Measurements from ENCODE around the gene CCDC197. TPM values are rescaled to one million over a fixed set of nuclear protein-coding genes. Genes with fewer than 3 reads are reported as not detected.
A peak's percentile ranks its signal among the peaks of the same experiment; 100 is the strongest.

Gene CCDC197
- total RNA-seq, 1 donor from 2014 or later, result not detected

DNA sequence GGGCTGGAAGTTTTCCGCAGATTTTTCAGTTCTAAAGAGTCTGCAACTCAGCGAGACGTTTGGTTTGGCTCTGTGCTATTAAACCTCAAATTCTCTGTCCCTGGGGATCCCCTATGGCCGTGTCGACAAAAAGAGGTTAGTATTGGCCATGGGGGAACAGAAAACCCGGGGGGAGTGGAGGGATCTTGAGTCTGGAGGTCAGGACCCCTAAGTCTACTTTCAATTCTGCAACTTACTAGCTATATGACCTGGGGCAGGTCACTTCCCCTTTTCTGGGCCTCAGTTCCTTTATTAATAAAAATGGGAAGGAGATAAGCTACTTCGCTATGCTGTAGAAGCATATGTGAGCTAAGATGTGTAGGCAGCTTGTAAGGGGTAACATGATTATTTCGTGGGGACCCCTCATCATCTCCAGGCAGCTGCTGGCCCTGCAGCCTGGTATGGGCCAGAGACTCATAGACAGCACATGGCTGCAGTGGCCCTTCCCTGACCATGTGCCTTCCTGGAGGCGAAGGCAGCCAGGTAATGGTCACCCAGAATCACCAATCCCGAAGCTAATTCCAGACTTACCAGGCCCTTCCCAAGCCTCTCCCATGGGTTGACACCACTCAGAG is 29.4 kb upstream of the CCDC197 start:
- Mint-ChIP-seq H3K4me1 (ENCODE audit: low read depth) (no peaks in the 10 kb centered on the region), H3K36me3 (ENCODE audit: insufficient read depth) (no peaks in the 10 kb centered on the region), H3K4me3 (ENCODE audit: low read depth) (no peak overlapping the region), H3K9me3 (ENCODE audit: low read depth) (no peaks in the 10 kb centered on the region), H3K27me3 (peaks cover 26% of the 10 kb centered on the region), H3K27ac (no peak overlapping the region)
- no peak for TF ChIP-seq CTCF (IDR thresholded peaks at IDR 0.05; ENCODE audit: unreplicated experiment)
- no peak for DNase-seq (ENCODE audit: low spot score, unreplicated experiment)

- TF ChIP-seq CTCF (IDR thresholded peaks at IDR 0.05; ENCODE audit: unreplicated experiment), result no peak
- Mint-ChIP-seq H3K36me3 (ENCODE audit: insufficient read depth) (no peaks in the 10 kb centered on the region), H3K27me3 (peaks cover 30% of the 10 kb centered on the region), H3K4me1 (ENCODE audit: low read depth) (no peaks in the 10 kb centered on the region), H3K27ac (peak overlapping the region; percentile 19), H3K4me3 (ENCODE audit: low read depth) (no peak overlapping the region), H3K9me3 (ENCODE audit: low read depth) (no peaks in the 10 kb centered on the region)
- no peak for DNase-seq (ENCODE audit: low spot score, unreplicated experiment)
Measured at GRCh38 chr14:93969082-93969828, 27.8 kb upstream of the CCDC197 start.

GRCh38 chr14:93970585-93970964 is 26.5 kb upstream of the CCDC197 start:
- no peaks in the 10 kb centered on the region for H3K36me3 Mint-ChIP-seq (ENCODE audit: insufficient read depth)
- H3K27me3 Mint-ChIP-seq, result peaks cover 26% of the 10 kb centered on the region
- TF ChIP-seq CTCF (IDR thresholded peaks at IDR 0.05; ENCODE audit: unreplicated experiment), result peak; percentile 35
- no peak overlapping the region for H3K27ac Mint-ChIP-seq
- H3K9me3 Mint-ChIP-seq (ENCODE audit: low read depth), result no peaks in the 10 kb centered on the region
- no peak overlapping the region for H3K4me3 Mint-ChIP-seq (ENCODE audit: low read depth)
- DNase-seq (ENCODE audit: low spot score, unreplicated experiment), result no peak
- no peaks in the 10 kb centered on the region for H3K4me1 Mint-ChIP-seq (ENCODE audit: low read depth)

GRCh38 chr14:93970965-93971634 is 26.0 kb upstream of the CCDC197 start:
- H3K27ac Mint-ChIP-seq, result no peak overlapping the region

More at GRCh38 chr14:93970965-93971634, 26.0 kb upstream of the CCDC197 start:
- DNase-seq (ENCODE audit: low spot score, unreplicated experiment), result no peak
- no peaks in the 10 kb centered on the region for H3K36me3 Mint-ChIP-seq (ENCODE audit: insufficient read depth)
- no peak overlapping the region for H3K4me3 Mint-ChIP-seq (ENCODE audit: low read depth)
- TF ChIP-seq CTCF (IDR thresholded peaks at IDR 0.05; ENCODE audit: unreplicated experiment), result no peak
- H3K4me1 Mint-ChIP-seq (ENCODE audit: low read depth), result no peaks in the 10 kb centered on the region
- no peaks in the 10 kb centered on the region for H3K9me3 Mint-ChIP-seq (ENCODE audit: low read depth)
- H3K27me3 Mint-ChIP-seq, result peaks cover 31% of the 10 kb centered on the region

Data from progenitor cell of endocrine pancreas (in vitro differentiated cells).